Gastroesophageal sphincter (tissue), 3 donors: ENCODE results near the gene LIX1L.

Experiments
- POLR2A ChIP-seq, 2 donors: fragments of 450-650 bp; IDR thresholded peaks; one replicate each; pipeline ENCODE4 v1.6.1; 2017; ENCODE audit warnings: antibody characterized with exemption in 2 of 2, mild to moderate bottlenecking in 2 of 2, moderate library complexity in 1 of 2
- POLR2AphosphoS5 ChIP-seq: sonication (generic); formaldehyde crosslinking; IDR thresholded peaks from one replicate; pipeline ENCODE4 v1.6.1; 2017; ENCODE audit warnings: antibody characterized with exemption
- TF ChIP-seq, protein P1 (sequence below), 4 experiments: fragments of 200-600 bp in 2 of 4; fragments of 450-650 bp in 2 of 4; sonication (generic) in 1 of 4; IDR thresholded peaks; one replicate each; pipeline ENCODE4 v1.5.1; 2017 to 2019; ENCODE audit warnings: antibody characterized with exemption in 4 of 4, mild to moderate bottlenecking in 2 of 4, moderate library complexity in 2 of 4

GRCh38 chr1:145952903-145953302, 4.9 kb downstream of the LIX1L start:
- TF ChIP-seq, protein P1, sequence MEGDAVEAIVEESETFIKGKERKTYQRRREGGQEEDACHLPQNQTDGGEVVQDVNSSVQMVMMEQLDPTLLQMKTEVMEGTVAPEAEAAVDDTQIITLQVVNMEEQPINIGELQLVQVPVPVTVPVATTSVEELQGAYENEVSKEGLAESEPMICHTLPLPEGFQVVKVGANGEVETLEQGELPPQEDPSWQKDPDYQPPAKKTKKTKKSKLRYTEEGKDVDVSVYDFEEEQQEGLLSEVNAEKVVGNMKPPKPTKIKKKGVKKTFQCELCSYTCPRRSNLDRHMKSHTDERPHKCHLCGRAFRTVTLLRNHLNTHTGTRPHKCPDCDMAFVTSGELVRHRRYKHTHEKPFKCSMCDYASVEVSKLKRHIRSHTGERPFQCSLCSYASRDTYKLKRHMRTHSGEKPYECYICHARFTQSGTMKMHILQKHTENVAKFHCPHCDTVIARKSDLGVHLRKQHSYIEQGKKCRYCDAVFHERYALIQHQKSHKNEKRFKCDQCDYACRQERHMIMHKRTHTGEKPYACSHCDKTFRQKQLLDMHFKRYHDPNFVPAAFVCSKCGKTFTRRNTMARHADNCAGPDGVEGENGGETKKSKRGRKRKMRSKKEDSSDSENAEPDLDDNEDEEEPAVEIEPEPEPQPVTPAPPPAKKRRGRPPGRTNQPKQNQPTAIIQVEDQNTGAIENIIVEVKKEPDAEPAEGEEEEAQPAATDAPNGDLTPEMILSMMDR (IDR thresholded peaks at IDR 0.05), result no peak
- no peak for TF ChIP-seq POLR2AphosphoS5
- no peak for TF ChIP-seq POLR2A (IDR thresholded peaks at IDR 0.05)
